DMS79 treated with DMSO at 0.1 percent for 48 hours (cell line): ENCODE results near the gene SEMA3G.

ENCODE experiments used
- DNase-seq: peaks from one replicate; lab custom pipeline; 2025; lab: John Stamatoyannopoulos, UW

Gene SEMA3G

DNA sequence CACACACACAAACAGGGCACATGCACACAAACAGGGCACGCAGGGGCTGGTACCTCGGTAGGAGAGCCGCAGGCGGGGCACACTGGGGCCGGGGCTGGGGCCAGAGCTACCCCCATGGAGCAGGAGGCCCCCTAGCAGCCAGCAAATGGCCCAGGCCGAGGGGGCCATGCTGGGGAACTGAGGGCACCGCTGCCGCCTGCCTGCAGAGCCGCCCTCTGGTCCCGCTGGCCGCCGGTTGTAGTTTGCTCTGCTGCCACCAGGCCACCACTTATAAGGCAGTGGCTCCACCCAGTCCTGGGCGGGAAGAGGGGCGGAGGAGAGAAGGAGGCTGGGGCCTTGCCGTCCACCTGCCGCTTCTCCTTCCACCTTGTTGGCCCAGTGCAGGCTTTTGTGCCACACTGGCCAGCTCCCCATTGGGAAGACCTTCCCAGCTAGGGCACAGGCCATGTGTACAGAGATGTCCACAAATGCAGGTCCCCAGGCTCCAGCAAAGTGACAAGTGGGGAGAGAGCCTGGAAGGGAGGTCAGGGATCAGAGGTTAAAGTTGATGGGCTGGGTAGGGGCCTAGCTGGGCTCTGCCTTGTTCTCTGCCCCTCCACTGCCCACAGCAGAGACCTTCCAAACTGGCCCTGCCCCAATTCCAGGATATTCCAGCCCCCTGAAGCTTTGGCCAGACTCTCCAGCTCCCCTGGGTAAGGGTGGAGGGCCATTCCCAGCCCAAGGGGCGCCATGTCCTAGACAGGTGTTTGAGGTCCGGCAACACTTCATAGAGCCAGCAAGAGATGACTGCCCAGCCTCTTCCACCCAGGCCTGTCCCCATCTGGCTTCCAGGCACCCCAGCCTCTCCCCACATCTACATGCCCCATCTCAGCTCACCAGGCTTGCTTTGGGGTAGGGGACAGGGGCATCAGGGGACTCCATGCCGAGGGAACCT is at the start of gene SEMA3G:
Gene SEMA3G (minus strand): TSS at position 244 of the 934 bp plus-strand sequence. CDS start 76 bp downstream, at position 168.
- no peak for DNase-seq

GRCh38 chr3:52494445-52494844 is 49.5 kb upstream of the SEMA3G start:
- peak; percentile 75 for DNase-seq

GRCh38 chr3:52493232-52494017 is 48.5 kb upstream of the SEMA3G start:
- no peak for DNase-seq

DNA sequence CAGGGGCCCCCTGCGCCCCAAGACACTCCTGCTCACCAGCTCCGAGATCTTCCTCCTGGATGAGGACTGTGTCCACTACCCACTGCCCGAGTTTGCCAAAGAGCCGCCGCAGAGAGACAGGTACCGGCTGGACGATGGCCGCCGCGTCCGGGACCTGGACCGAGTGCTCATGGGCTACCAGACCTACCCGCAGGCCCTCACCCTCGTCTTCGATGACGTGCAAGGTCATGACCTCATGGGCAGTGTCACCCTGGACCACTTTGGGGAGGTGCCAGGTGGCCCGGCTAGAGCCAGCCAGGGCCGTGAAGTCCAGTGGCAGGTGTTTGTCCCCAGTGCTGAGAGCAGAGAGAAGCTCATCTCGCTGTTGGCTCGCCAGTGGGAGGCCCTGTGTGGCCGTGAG is 47.2 kb upstream of the SEMA3G start:
- no peak for DNase-seq

DNA sequence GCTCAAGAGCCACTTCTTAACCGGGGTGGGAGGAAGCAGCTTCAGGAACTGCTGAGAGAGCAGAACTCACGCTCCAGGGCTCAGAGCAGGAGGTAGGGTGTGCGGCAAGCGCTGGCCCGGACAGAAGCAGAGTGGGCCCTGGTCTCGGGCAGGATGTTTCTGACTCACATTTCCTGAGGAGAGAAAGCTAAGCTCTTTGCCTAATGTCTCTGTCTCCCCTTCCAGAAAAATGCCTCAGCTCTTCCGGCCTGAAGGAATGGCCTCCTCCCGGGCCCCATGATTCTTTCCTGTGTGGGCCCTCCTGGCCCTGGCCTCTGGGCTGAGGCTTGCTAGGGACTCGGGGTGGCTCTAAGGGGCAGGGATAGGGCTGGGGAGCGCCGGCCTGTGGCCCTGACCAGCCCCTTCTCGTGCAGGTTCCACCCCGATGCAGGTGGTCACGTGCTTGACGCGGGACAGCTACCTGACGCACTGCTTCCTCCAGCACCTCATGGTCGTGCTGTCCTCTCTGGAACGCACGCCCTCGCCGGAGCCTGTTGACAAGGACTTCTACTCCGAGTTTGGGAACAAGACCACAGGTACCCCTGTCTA is 46.1 kb upstream of the SEMA3G start:
- no peak for DNase-seq

DNA sequence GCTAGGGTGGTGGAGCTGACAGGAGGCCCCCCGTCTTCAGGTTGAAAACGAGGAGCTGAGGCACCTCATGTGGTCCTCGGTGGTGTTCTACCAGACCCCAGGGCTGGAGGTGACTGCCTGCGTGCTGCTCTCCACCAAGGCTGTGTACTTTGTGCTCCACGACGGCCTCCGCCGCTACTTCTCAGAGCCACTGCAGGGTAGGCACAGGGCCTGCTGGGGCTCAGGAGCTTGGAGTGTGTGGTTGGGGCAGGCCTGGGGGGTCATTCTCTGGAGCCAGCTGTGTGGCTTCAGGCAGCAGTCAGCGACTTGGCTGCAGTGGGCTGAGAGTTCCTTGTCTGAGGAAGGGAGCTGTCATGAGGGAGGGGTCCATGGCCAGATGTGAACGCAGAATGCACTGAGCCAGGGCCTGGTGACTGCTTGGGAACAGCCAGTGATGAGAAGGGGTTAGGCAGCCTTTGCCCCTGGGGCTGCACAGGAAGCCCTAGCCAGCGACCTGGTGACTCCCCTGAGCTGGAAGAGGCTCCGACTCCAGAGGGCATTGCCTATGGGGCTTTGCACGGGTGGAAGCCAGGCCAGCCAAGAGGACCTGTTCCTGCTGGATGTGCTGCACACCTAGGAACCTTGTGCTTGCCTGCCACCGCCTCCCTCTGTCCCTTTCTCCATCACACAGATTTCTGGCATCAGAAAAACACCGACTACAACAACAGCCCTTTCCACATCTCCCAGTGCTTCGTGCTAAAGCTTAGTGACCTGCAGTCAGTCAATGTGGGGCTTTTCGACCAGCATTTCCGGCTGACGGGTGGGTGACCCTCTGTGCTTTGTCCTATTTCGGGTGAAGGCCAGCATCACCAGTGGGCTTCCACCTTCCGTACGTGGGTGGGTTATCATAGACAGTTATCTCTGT is 45.4 kb upstream of the SEMA3G start:
- DNase-seq, result no peak

GRCh38 chr3:52489453-52489852 is 44.5 kb upstream of the SEMA3G start:
- no peak for DNase-seq

DNA sequence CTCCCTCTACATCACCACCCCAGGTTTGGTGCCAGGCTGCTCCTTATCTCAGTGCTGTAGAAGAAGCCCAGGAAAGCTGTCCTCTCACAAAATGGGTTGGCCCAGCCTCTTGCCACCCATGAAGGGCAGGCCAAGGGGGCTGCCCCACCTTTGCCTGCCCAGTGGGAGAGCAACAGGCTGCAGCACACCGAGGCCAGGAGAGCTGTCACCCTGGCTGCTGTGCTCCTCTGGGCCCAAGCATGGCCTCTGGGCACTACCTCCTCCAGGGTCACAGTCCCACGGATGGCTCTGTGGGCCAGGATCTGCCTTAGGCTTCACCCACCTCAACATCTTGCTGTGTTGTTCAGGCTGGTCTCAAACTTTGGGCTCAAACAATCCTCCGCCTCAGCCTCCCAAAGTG is 43.8 kb upstream of the SEMA3G start:
- no peak for DNase-seq

DNA sequence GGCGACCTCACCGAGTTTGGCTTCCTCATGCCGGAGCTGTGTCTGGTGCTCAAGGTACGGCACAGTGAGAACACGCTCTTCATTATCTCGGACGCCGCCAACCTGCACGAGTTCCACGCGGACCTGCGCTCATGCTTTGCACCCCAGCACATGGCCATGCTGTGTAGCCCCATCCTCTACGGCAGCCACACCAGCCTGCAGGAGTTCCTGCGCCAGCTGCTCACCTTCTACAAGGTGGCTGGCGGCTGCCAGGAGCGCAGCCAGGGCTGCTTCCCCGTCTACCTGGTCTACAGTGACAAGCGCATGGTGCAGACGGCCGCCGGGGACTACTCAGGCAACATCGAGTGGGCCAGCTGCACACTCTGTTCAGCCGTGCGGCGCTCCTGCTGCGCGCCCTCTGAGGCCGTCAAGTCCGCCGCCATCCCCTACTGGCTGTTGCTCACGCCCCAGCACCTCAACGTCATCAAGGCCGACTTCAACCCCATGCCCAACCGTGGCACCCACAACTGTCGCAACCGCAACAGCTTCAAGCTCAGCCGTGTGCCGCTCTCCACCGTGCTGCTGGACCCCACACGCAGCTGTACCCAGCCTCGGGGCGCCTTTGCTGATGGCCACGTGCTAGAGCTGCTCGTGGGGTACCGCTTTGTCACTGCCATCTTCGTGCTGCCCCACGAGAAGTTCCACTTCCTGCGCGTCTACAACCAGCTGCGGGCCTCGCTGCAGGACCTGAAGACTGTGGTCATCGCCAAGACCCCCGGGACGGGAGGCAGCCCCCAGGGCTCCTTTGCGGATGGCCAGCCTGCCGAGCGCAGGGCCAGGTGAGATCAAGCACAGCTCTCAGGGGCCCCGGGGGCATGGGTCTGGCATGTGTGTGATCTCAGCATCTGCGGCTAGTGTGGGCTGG is 43.1 kb upstream of the SEMA3G start:
- DNase-seq, result no peak

GRCh38 chr3:52487050-52487787 is 42.3 kb upstream of the SEMA3G start:
- DNase-seq, result no peak

- DNase-seq, result no peak
Measured at GRCh38 chr3:52484680-52485461, 40.0 kb upstream of the SEMA3G start.

DNA sequence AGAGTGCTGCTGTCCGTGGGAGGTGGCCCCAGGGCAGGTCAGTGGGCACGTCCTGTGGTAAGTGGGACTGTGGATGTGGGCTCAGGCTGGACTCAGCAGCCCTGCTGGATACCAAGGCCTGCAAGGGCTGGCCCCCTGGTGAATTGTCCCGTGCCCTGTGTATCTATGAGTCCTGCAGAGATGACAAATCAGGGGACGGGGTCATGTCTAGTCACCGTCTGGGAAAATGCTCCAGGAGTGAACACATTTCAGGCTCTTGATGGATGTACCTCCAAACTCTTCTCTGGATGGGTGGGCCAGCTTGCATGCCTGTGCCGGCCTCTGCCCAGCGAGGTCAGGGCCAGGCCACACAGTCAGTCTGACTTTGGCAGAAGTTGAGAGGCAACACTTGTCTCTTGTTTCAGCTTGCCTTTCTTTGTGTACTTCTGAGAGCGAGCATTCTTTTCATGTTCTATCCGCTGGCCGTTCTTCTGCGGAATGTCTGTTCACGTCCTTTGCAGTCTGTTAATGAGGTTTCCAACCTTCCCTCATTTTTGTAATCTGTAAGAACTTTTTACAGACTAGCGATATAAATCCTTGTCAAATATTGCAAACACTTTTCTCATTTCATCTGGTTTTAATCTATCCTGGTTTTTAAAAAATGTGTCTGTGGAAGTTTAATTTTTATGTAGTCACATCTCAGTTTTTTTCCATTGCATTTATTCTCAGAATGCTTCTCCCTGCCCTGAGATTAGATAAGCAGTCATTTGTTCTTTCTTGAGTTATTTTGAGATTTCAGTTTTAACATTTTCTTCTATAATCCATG is 38.9 kb upstream of the SEMA3G start:
- no peak for DNase-seq

DNA sequence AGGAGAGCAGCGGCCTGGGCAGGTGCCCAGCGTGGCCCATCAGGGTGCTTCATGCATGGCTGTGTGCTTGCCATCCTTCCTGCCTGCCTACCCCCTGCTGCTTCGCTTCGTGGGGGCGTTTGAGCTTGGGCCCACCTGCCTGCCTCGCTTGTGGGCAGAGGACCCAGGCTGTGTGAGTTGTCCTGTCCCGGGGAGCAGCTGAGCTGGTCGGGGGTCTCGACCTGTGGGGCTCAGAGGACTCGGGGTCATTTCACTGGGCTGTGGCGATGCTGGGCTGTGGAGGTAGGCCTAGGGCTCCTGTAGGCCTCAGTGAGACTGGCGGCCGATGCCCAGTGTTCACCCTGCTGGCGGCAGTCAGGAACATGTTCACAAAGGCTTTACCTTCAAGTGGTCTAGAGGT is 38.2 kb upstream of the SEMA3G start:
- no peak for DNase-seq

DNA sequence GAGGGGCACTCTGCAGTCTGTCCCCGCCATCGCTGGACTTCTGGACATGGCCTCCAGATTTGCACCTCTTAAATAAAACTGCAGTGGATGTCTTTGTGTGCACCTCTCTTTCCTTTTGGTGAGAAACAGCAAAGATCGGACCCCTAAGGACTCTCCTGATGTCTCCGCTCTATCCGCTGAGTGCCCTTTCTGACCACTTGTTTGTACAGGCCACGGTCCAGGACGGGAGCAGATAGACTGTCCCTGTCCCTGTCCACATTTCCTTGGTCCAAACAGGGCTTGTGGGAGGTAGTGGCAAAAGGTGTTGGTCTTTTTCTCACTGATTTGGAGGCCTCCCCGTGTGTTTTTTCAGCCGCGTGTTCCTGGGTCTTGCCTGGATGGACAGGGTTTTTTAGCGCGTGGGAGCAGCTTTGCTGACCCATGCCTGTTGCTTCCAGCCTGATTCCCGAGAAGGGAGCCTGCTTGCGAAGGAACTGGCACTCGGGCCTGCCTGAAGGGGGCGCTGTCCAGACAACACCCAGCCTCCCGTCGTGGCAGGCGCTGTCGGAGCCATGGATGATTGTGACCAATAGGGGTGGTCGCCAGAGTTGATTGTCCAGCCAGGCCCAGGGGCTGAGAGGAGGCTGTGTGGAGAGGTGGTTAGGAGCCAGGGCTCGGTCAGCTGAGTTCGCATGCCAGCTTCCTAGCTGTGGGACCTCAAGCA is 37.1 kb upstream of the SEMA3G start:
- DNase-seq, result no peak

DNA sequence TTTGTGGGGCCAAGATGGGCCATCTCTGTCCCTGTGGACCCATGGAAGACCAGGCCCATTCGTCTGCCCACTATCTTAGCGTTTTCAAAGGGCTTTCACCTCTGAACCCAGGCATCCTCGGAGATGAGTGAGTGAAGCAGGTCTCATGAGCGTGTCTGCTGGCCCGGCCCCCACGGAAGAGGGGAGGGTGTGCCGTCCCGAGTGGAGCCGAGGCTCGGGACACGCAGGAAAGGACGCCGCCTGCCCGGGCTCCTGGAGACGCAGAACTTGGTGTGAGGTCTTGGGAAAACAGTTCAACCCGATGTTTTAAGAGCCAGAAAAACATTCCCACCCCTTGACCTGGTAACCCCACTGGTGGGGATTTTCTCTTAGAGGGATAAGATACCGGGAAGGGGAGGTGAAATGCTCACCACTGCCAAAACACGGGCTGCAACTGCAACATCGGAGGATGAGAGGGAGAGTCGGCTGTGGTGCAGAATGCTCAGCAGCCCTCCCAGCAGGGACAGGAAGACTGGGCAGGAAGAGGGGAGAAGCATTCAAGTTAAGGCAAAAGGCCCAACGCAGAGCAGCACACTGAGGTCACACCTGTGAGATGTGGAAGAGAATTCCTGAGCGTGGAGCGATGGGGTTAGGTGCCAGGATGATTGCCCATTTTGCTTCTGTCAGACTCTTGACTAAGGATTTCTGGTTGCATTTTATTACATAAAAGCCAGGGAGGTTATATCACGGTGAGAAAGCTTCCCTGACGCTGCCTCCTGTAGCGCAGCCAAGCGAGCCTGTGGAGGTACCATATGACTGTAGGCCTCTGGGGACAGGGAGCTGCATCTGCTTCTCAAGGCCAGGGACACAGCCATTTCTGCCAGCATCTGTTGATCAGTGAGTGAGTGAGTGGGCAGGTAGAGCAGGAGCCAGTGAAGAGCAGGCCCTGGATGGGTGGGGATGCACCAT is 36.1 kb upstream of the SEMA3G start:
- no peak for DNase-seq

DNA sequence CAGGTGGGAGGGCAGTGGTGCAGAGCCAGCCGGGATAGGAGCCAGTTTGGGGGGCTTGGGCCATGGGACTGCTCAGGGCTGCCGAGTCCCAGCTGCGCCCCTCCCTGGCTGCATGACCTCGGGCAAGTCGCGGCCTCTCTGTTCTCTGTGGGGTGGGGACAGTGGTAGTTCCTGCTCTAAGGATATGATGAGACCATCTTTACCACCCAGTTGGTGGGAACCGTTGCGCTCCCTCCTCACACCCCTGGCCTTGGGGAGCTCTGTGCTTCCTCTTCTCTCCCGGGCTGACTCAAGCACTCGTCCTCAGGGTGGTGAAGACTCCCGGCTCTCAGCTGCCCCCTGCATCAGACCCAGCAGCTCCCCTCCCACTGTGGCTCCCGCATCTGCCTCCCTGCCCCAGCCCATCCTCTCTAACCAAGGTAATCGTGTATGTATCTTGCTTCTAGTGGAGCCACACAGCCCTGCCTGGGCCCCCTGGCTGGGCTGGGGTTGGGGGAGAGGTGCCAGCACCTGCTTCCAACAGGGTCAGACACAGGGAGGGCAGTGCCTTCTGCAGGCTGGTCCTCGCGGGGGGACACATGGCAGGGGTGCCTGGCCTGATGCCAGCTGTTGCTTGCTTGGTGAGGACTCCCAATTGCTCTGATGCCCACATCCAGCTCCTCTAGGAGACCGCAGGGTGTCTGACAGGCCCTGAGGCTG is 35.1 kb upstream of the SEMA3G start:
- DNase-seq, result no peak
